ENCODE results near the gene SERPINB5. TPM values are rescaled to one million over a fixed set of nuclear protein-coding genes. Genes with fewer than 3 reads are reported as not detected.
A peak's percentile ranks its signal among the peaks of the same experiment; 100 is the strongest.

The SERPINB5 gene
- total and polyA plus RNA-seq, 2 experiments from 2014 or later, result 0.16 TPM; not detected in 1

- H3K27ac ChIP-seq (ENCODE audit: low read depth), result no peak overlapping the region
- no peaks in the 10 kb centered on the region for H3K4me1 ChIP-seq (ENCODE audit: insufficient read depth)
- Mint-ChIP-seq H3K36me3 (ENCODE audit: low read depth) (no peaks in the 10 kb centered on the region), H3K9me3 (no peaks in the 10 kb centered on the region), H3K27me3 (ENCODE audit: insufficient read depth, low read depth, poor library complexity) (no peaks in the 10 kb centered on the region), H3K4me3 (no peak overlapping the region), H3K27ac (no peak overlapping the region), H3K4me1 (no peaks in the 10 kb centered on the region; the same call in 2 of the 3 replicates)
- H3K79me2 ChIP-seq (replicated peaks; ENCODE audit: insufficient read depth), result no peaks in the 10 kb centered on the region
- H3F3A ChIP-seq (replicated peaks; ENCODE audit: low read depth), result no peaks in the 10 kb centered on the region
- 0 out of 2 replicates have a peak overlapping the region, but pooled peaks have one; percentile 52 for H2AFZ ChIP-seq
- no peaks in the 10 kb centered on the region for H4K20me1 ChIP-seq (replicated peaks; ENCODE audit: insufficient read depth)
- no peaks in the 10 kb centered on the region for H3K9me2 ChIP-seq (ENCODE audit: insufficient read depth)
- TF ChIP-seq REST (IDR thresholded peaks at IDR 0.05; ENCODE audit: unreplicated experiment), result no peak
- no peak for TF ChIP-seq ETS1 (IDR thresholded peaks at IDR 0.05)
- TF ChIP-seq ZNF114 (CRISPR knock-in tag; IDR thresholded peaks at IDR 0.05), result no peak
- TF ChIP-seq EZH2phosphoT487 (IDR thresholded peaks at IDR 0.05; ENCODE audit: unreplicated experiment), result no peak
- TF ChIP-seq JUNB (IDR thresholded peaks at IDR 0.05; ENCODE audit: unreplicated experiment), result no peak
- no peak for TF ChIP-seq EZH2 (IDR thresholded peaks at IDR 0.05; ENCODE audit: low read depth, unreplicated experiment)
- TF ChIP-seq NANOG (IDR thresholded peaks at IDR 0.05; ENCODE audit: borderline replicate concordance), result no peak
- no peak for DNase-seq (ENCODE audit: low spot score)
- no peak overlapping the region for H3K4me2 ChIP-seq
- no peak overlapping the region for H3K4me3 ChIP-seq
- H3K36me3 ChIP-seq (ENCODE audit: insufficient read depth), result no peaks in the 10 kb centered on the region
- no peaks in the 10 kb centered on the region for H3K27me3 ChIP-seq (ENCODE audit: insufficient read depth)
- ATAC-seq, result no peak
Observed at GRCh38 chr18:63528863-63529492, 52.2 kb downstream of the SERPINB5 start.

GRCh38 chr18:63532471-63532870, 55.7 kb downstream of the SERPINB5 start:
- H3K4me2 ChIP-seq, result no peak overlapping the region
- no peaks in the 10 kb centered on the region for H3K27me3 ChIP-seq (ENCODE audit: insufficient read depth)
- Mint-ChIP-seq H3K36me3 (ENCODE audit: low read depth) (no peaks in the 10 kb centered on the region), H3K4me1 (no peaks in the 10 kb centered on the region; the same call in 2 of the 3 replicates), H3K9me3 (no peaks in the 10 kb centered on the region), H3K4me3 (no peak overlapping the region), H3K27ac (no peak overlapping the region), H3K27me3 (ENCODE audit: insufficient read depth, low read depth, poor library complexity) (no peaks in the 10 kb centered on the region)
- H3K27ac ChIP-seq (ENCODE audit: low read depth), result no peak overlapping the region
- DNase-seq (ENCODE audit: low spot score), result no peak
- H3K4me3 ChIP-seq, result no peak overlapping the region
- no peaks in the 10 kb centered on the region for H3K79me2 ChIP-seq (replicated peaks; ENCODE audit: insufficient read depth)
- H3K36me3 ChIP-seq (ENCODE audit: insufficient read depth), result no peaks in the 10 kb centered on the region
- H4K20me1 ChIP-seq (replicated peaks; ENCODE audit: insufficient read depth), result no peaks in the 10 kb centered on the region
- TF ChIP-seq NANOG (IDR thresholded peaks at IDR 0.05; ENCODE audit: borderline replicate concordance) (no peak), JUNB (IDR thresholded peaks at IDR 0.05; ENCODE audit: unreplicated experiment) (no peak), STAT1 (IDR thresholded peaks at IDR 0.05; ENCODE audit: unreplicated experiment) (no peak), CTCF (conservative IDR thresholded peaks at IDR 0.05; ENCODE audit: low read depth in 2 of 2) (no peak), EZH2phosphoT487 (IDR thresholded peaks at IDR 0.05; ENCODE audit: unreplicated experiment) (no peak)
- H3K9me2 ChIP-seq (ENCODE audit: insufficient read depth), result no peaks in the 10 kb centered on the region
- H3F3A ChIP-seq (replicated peaks; ENCODE audit: low read depth), result no peaks in the 10 kb centered on the region
- no peak overlapping the region for H2AFZ ChIP-seq
- no peak for ATAC-seq
- H3K4me1 ChIP-seq (ENCODE audit: insufficient read depth), result no peaks in the 10 kb centered on the region

Measured in GM23338 (cell line).